PC-3 (cell line): Measurements from ENCODE around the gene EHD3.

Source experiments
- CTCF ChIP-seq: fragments of 300-600 bp; sonication (generic); conservative IDR thresholded peaks from 2 replicates; pipeline ENCODE4 v1.5.1; 2017; ENCODE audit warnings: antibody characterized with exemption, low read depth, mild to moderate bottlenecking, low read length
- EZH2 ChIP-seq: fragments of 300-600 bp; sonication (generic); IDR thresholded peaks from one replicate; pipeline ENCODE4 v1.6.1; 2017; ENCODE audit warnings: antibody characterized with exemption, mild to moderate bottlenecking, low read length; ENCODE audit not compliant: unreplicated experiment
- EZH2phosphoT487 ChIP-seq: fragments of 300-600 bp; sonication (generic); IDR thresholded peaks from 2 replicates; pipeline ENCODE4 v1.6.1; 2018; ENCODE audit warnings: mild to moderate bottlenecking, antibody characterized with exemption, low read length, borderline replicate concordance

DNA sequence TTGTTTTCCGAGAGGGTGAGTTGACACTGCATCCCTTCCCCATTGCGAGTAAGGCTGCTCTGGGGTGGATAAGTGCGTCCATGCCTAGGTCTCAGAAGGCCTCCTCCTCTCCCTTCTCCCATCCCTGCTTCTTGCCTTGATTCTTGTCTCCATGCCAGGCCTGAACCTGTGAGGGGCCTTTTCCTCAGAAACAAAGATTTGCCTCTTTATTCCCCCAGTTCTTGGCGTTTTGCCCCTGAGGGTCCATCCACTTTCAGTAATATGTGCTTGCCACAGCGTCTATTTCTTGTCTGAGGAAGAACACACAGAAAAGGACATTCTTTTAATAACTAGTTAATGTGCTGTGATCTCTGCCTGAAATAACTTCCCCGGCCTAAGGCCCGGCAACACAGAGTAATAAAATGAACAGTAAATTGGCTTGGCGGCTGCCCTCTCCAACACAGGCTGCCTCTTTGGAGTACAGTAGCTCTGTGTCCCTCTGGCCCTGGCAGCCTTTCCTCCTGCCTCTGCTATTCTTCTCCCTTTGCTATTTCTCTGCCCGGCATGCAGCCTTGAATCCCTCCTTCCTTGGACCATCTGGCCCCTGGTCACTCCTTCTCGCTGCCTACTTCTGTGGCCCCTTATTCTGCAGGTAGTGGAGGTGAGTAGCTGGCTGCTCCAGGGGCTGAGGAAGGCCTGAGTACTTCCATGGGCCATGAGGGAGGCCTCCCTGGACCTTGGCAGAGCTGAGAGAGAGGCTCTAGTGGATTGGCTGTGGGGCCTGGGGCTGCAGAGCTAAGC is 4.4 kb downstream of the EHD3 start:
- TF ChIP-seq CTCF (no peak), EZH2 (no peak), EZH2phosphoT487 (no peak)
